Stimulated activated CD8-positive, alpha-beta memory T cell treated with anti-CD3 and anti-CD28 coated beads, Interleukin-12 subunit alpha, Interleukin-12 subunit beta, amount 100 ng/mL, for 24 hours (primary cell): Measurements from ENCODE around the gene BPIFA3.

Source experiments
- DNase-seq: peaks from one replicate; pipeline ENCODE4 v3.0.0-alpha.2; 2020; ENCODE audit errors: extremely low read depth

BPIFA3 gene

DNA sequence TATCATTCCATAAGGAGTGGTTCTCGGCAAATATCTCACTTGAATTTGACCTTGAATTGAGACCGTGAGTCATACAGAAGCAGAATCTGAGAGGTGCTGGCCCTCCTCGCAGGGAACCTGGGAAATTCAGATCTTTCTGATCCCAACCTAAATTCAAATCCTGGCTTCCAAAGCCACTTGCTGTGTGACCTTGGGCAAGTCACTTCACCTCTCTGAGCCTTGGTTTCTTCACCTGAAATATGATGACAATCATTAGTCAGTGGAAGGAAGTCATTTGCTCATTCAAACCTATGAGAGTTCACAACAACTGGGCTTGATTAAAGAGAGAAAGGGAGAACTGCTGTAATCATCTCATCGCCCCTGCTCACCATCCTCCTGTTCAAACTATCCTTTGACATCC is 7.2 kb downstream of the BPIFA3 start:
- no peak for DNase-seq

- no peak for DNase-seq
Measured at GRCh38 chr20:33229843-33230242, 12.7 kb downstream of the BPIFA3 start.

DNA sequence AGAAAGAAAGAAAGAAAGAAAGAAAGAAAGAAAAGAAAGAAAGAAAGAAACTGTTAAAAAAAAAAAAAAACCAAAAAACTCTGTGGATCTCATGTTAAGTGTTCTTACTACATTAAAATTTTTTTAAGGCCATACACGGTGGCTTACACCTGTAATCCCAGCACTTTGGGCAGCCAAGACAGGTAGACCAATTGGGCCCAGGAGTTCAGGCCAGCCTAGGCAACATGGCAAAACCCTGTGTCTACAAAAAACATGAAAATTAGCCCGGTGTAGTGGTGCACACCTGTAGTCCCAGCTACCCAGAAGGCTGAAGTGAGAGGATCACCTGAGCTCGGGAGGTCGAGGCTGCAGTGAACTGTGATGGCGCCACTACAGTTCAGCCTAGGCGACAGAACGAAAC is 14.1 kb downstream of the BPIFA3 start:
- no peak for DNase-seq

DNA sequence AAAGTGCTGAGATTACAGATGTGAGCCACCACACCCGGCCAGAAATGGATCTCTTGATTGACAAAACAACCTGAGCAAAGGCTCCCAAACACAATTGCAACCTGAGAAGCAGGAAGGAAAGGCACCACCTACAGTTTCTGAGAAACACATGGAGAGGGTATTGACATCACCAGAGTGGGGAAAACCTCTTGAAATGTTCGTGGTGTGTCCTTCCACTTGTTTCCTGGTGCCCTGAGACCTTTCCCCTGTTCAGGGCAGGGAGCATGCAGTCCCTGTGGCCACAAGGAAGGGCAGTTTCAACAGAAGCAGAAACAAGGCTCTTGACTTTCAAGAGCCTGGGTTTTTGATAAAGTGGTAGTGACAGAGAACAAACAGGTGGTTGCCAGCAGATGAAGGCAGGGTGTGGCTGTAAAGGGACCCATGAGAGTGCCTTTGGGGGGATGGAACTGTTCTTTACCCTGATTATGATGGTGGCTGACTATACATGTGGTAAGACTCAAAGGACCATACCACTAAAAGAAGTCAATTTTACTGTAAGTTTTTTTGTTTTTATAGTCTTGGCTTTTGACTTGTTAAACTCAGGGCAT is 15.4 kb downstream of the BPIFA3 start:
- DNase-seq, result no peak

DNA sequence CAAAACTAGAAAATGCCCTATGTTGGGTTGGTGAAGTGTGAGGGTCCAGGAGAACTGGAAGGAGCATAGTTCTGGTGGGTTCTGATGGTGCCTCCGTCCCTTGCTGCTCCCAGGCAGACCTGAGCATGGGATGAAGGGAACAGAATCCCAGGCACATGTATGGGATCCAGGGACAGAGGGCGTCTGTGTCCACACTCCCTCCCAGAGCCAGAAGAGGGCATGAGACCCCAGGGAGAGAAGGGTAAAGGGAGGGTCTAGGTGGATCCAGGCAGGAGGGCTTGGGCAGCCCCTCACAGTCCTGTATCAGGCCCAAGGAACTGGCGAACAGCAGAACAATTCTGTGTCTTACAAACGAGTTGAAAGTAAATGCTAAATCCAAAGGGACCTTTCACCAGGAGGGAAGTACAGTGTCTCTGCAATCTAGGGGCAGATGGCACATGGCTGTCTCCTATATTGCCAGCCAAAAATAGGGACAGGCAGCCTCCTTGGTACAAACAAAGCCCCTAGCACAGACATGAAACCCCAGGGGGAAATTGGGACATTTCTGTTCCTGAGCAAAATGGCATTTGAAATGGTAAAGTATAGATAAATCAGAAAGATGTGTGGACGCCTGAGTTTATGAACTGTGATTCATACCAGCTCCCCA is 16.1 kb downstream of the BPIFA3 start:
- DNase-seq, result no peak

- DNase-seq, result no peak
Measured at GRCh38 chr20:33234050-33234449, 16.9 kb downstream of the BPIFA3 start.

DNA sequence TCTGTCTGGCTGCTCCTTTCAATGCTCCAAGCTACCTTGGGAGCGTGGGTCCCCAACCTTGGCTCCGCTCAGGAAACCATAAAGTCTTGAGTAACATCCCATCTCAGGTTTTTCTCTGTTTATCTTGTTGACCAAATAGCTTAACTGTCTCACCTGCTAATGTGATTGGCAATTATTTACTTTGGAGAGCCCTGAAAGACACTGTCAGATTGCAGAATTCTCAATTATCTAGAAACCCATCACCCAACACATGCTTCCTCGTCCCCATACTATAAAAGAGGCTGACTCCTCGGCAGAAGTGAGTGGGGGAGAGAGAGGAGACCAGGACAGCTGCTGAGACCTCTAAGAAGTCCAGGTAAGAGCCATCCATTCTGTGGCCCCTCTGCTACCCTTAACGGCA is 18.5 kb downstream of the BPIFA3 start, which contains the start of gene BPIFA1:
Gene BPIFA1 (plus strand): TSS at position 301 of the 400 bp plus-strand sequence. CDS start 1,716 bp downstream, outside the sequence.
- DNase-seq, result no peak

GRCh38 chr20:33236351-33236750 is 19.2 kb downstream of the BPIFA3 start:
- DNase-seq, result no peak

- DNase-seq, result no peak
Measured at GRCh38 chr20:33237989-33238388, 20.8 kb downstream of the BPIFA3 start.

- DNase-seq, result no peak
Measured at GRCh38 chr20:33239418-33239817, 22.3 kb downstream of the BPIFA3 start.

DNA sequence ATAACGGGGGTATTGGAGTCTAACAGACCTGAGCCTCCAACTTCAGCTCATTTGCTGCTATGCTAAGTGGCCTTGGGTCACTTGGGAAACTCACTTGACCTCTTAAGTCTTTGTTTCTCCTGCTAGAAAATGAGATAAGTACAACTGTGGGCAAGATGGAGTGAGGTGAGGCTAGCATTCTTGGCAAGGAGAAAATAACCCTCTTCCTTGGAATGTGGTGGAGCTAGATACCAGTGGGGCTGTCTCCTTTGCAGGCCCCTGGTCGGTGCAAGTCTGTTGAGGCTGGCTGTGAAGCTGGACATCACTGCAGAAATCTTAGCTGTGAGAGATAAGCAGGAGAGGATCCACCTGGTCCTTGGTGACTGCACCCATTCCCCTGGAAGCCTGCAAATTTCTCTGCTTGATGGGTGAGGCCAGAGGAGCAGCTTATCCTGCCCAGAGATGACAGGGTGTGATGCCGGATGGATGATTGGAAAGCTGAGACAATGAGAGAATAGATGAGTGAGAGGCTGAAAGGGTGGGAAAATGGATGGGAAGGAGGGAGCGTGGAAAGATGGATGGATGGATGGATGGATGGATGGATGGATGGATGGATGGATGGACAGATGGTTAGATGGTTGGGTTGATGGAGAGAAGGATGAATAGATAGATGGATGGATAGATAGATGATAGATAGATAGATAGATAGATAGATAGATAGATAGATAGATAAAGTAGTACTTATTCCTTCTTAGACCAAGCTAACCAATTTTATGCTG is 23.0 kb downstream of the BPIFA3 start:
- DNase-seq, result no peak

- DNase-seq, result no peak
Measured at GRCh38 chr20:33240923-33241322, 23.8 kb downstream of the BPIFA3 start.

- DNase-seq, result no peak
Measured at GRCh38 chr20:33242319-33243100, 25.4 kb downstream of the BPIFA3 start.

DNA sequence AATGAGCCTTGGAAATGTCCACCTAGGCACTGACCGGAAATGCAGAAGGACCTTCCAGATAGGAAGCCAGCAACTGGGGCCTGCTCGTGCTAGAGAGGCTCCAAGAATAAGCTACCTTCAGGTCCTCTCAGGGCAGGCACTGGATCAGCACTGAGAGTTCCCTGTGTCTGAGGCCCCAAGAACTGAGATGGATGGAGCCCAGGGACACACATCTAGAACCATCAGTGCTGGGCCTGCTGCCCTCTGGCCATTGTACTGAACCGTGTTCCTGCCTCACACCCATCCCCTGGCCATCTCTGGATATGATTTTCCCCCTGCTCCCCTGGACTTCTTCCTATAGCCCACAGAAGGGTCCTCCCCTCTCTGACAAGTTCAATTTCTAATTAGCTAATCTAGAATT is 28.9 kb downstream of the BPIFA3 start:
- DNase-seq, result no peak

- no peak for DNase-seq
Measured at GRCh38 chr20:33249456-33249855, 32.3 kb downstream of the BPIFA3 start.

GRCh38 chr20:33250666-33251065 is 33.5 kb downstream of the BPIFA3 start:
- no peak for DNase-seq

GRCh38 chr20:33251496-33251895 is 34.3 kb downstream of the BPIFA3 start:
- no peak for DNase-seq

- DNase-seq, result no peak
Measured at GRCh38 chr20:33252460-33252859, 35.3 kb downstream of the BPIFA3 start.

GRCh38 chr20:33255005-33255404 is 37.9 kb downstream of the BPIFA3 start:
- no peak for DNase-seq

DNA sequence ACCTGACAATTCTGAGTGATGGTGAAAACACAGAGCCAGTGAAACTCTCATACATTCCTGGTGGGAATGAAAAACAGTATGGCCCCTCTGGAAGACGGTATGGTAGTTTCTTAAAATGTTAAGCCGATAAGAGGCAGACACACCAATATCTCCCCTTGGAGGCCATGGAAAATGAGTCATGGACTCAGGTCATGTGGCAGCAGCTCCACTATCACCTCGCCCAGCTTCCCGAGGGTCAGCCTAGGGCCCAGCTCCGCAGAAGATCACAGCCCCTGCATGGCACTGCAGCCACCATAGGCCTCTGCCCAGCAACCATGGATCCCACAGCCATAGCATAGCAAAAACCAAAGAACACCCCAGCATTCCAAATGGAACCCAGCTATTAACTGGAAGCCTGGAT is 40.1 kb downstream of the BPIFA3 start:
- DNase-seq, result no peak

GRCh38 chr20:33259371-33259770 is 42.2 kb downstream of the BPIFA3 start:
- no peak for DNase-seq

- DNase-seq, result no peak
Measured at GRCh38 chr20:33261465-33261864, 44.3 kb downstream of the BPIFA3 start.
